HepG2 (cell line): ENCODE measurements around the gene SLC2A5.

ENCODE experiments used
- FOXK2 ChIP-seq: fragments of 450-650 bp; IDR thresholded peaks from 2 replicates; pipeline ENCODE4 v1.6.1; 2016
- HMG20A ChIP-seq: IDR thresholded peaks from 2 replicates; pipeline ENCODE4 v1.6.1; 2016; ENCODE audit warnings: borderline replicate concordance
- KDM1A ChIP-seq: IDR thresholded peaks from 2 replicates; pipeline ENCODE4 v1.6.1; 2016; ENCODE audit warnings: missing compliant biosample characterization
- KDM5B ChIP-seq: sonication (generic); formaldehyde crosslinking; IDR thresholded peaks from 2 replicates; pipeline ENCODE4 v1.4.0; 2020; ENCODE audit warnings: missing genetic modification reagents, mild to moderate bottlenecking, borderline replicate concordance
- POLR2A ChIP-seq, 2 experiments: IDR thresholded peaks; 2 replicates each; pipeline ENCODE4 v1.6.1; 2011; ENCODE audit warnings: low read depth in 2 of 2, low read length in 2 of 2, mild to moderate bottlenecking in 1 of 2, moderate library complexity in 1 of 2; ENCODE audit not compliant: insufficient read depth in 1 of 2
- U2AF1 ChIP-seq: fragments of 200-400 bp; formaldehyde crosslinking; optimal IDR thresholded peaks from 2 replicates; pipeline ENCODE3; 2017; ENCODE audit warnings: mild to moderate bottlenecking, low read depth, low read length
- ZNF30 ChIP-seq: sonication (generic); formaldehyde crosslinking; IDR thresholded peaks from 2 replicates; pipeline ENCODE4 v1.5.0; 2020; ENCODE audit warnings: mild to moderate bottlenecking, missing genetic modification reagents
- TF ChIP-seq, protein P1 (sequence below): sonication (generic); formaldehyde crosslinking; IDR thresholded peaks from 2 replicates; pipeline ENCODE4 v1.5.0; 2020; ENCODE audit warnings: mild to moderate bottlenecking, missing genetic modification reagents, moderate library complexity
- TF ChIP-seq, protein P2 (sequence below): fragments of 450-650 bp; IDR thresholded peaks from 2 replicates; pipeline ENCODE4 v1.6.1; 2017; ENCODE audit warnings: mild to moderate bottlenecking

DNA sequence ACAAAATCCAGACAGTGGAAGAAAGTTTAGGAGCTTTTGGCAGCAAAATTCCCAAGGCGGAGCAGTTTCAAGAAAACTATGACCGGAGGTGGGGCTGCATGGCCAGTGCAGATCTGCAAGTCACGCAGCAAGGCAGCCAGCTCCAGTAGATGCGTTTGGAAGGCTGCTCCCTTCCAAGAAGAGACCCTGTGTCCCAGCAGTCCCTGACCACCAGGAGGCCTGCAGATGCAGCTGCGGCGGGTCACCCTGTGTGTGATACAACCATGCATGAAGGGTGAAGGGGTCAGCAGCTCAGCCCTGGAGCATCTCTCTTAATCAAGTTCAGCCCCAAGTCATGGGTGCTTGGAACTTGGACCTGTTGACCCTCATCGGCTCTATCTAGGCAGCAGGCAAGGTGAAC lies 30.1 kb upstream of the SLC2A5 start:
- TF ChIP-seq, protein P1, sequence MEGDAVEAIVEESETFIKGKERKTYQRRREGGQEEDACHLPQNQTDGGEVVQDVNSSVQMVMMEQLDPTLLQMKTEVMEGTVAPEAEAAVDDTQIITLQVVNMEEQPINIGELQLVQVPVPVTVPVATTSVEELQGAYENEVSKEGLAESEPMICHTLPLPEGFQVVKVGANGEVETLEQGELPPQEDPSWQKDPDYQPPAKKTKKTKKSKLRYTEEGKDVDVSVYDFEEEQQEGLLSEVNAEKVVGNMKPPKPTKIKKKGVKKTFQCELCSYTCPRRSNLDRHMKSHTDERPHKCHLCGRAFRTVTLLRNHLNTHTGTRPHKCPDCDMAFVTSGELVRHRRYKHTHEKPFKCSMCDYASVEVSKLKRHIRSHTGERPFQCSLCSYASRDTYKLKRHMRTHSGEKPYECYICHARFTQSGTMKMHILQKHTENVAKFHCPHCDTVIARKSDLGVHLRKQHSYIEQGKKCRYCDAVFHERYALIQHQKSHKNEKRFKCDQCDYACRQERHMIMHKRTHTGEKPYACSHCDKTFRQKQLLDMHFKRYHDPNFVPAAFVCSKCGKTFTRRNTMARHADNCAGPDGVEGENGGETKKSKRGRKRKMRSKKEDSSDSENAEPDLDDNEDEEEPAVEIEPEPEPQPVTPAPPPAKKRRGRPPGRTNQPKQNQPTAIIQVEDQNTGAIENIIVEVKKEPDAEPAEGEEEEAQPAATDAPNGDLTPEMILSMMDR = peak; percentile 45
- TF ChIP-seq U2AF1 (no peak), ZNF30 (CRISPR knock-in tag) (no peak), KDM5B (CRISPR knock-in tag) (no peak), KDM1A (no peak), POLR2A (IDR thresholded peaks at IDR 0.05; ENCODE audit: insufficient read depth in 1 of 2, low read depth in 2 of 2, low read length in 2 of 2) (no peak), HMG20A (no peak), FOXK2 (no peak)
- TF ChIP-seq, protein P2, sequence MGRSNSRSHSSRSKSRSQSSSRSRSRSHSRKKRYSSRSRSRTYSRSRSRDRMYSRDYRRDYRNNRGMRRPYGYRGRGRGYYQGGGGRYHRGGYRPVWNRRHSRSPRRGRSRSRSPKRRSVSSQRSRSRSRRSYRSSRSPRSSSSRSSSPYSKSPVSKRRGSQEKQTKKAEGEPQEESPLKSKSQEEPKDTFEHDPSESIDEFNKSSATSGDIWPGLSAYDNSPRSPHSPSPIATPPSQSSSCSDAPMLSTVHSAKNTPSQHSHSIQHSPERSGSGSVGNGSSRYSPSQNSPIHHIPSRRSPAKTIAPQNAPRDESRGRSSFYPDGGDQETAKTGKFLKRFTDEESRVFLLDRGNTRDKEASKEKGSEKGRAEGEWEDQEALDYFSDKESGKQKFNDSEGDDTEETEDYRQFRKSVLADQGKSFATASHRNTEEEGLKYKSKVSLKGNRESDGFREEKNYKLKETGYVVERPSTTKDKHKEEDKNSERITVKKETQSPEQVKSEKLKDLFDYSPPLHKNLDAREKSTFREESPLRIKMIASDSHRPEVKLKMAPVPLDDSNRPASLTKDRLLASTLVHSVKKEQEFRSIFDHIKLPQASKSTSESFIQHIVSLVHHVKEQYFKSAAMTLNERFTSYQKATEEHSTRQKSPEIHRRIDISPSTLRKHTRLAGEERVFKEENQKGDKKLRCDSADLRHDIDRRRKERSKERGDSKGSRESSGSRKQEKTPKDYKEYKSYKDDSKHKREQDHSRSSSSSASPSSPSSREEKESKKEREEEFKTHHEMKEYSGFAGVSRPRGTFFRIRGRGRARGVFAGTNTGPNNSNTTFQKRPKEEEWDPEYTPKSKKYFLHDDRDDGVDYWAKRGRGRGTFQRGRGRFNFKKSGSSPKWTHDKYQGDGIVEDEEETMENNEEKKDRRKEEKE = no peak
